ENCODE measurements around the gene MRPL9.

MRPL9 gene

GRCh38 chr1:151762941-151763921 lies at the start of gene MRPL9:
TSS of gene MRPL9 (minus strand) at chr1:151763496. CDS start at chr1:151763479, 17 bp downstream.
- FAIRE-seq: peak; percentile 25

DNA sequence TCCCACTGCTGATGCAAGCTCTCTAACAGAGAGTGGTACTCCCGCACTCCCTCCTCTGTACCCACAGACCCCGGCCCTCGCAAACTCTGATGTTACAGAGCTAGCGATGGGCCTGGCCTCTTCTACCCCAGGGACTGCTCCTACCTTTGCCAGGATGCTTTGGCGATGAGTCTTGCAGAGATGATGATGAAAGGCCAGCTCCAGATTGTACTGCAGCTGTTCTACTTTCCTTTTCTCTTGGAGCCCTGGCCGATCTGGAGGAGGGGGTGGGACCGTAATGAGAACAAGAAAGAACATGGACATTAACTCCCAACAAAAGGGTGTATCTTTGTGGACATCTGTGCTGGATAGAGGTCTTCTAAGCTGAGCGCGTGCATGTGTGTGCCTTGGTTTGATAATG lies 47.9 kb upstream of the MRPL9 start:
- no peak for FAIRE-seq

GRCh38 chr1:151809985-151810556 lies 46.8 kb upstream of the MRPL9 start:
- FAIRE-seq: no peak

DNA sequence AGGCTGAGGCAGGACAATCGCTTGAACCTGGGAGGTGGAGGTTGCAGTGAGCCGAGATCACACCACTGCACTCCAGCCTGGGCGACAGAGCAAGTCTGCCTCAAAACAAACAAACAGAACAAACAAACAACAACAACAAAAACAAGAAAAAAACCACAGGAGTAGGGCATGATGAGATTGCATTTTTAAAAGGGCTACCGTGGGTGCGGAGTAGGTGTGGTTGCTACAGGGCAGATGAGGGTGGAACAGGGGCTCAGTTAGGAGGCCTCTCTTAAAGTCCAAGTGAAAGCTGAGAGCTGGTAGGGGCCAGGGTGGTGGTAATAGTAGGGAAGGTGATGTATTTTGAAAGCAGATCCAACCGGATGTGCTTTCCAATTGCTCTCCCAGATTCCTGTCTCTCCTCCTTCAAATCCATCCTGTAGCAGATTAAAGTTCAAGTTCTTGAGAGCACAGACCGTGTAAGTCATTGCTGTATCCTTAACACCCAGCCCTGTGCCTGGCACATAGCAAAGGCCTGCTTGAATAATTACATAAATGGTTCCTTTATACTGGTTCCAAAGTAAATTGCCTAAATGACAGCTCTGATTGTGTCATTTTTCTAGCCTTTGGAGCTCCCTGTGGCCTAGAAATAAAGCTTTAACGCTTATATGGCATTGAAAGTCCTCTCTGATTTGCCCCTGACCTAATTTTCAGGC lies 46.1 kb upstream of the MRPL9 start:
- no peak for FAIRE-seq

GRCh38 chr1:151807766-151808165 lies 44.5 kb upstream of the MRPL9 start:
- FAIRE-seq: no peak

- FAIRE-seq: no peak
Measured at GRCh38 chr1:151807131-151807530, 43.8 kb upstream of the MRPL9 start.

GRCh38 chr1:151806170-151806569 lies 42.9 kb upstream of the MRPL9 start:
- no peak for FAIRE-seq

DNA sequence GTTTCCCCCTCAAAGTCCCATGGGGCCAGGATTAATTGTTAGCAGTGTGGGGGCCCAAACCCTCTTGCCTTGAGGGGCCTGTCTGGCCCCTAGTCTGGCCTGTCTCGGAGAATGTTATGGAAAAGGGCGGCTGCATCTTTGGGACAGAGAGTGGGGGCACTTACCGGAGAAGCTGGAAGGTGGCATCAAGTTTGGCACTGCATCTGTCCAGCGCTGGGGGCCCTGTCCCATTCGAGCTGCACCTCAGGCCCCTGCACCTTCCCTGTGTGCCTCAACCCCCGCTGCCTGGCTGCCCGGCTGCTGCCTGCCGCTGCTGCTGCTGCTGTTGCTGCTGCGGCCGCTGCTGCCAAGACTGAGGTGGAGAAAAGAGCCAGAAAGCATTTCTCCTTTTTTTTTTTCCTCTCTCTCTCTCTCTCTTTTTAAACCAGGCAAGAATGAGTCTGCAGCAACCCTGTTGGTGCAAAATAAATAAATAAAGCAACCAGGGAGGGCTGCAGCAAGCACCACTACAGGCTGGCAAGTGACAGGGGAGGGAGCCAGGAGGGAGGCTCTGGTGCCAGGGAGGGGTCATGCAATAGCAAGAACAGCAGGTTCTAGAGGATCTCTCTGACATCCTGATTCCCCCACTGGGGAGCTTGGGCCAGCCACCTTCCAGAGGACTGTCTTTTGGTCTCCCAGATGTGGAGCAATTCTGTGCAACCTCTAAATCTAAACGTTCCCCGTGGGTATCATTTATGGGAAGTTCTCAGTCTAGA lies 41.9 kb upstream of the MRPL9 start, which contains the start of gene LINGO4:
Gene LINGO4 (minus strand): TSS at position 354 of the 755 bp plus-strand sequence. CDS start 2,715 bp downstream, outside the sequence.
- FAIRE-seq: no peak

- FAIRE-seq: no peak
Measured at GRCh38 chr1:151803915-151804314, 40.6 kb upstream of the MRPL9 start.

DNA sequence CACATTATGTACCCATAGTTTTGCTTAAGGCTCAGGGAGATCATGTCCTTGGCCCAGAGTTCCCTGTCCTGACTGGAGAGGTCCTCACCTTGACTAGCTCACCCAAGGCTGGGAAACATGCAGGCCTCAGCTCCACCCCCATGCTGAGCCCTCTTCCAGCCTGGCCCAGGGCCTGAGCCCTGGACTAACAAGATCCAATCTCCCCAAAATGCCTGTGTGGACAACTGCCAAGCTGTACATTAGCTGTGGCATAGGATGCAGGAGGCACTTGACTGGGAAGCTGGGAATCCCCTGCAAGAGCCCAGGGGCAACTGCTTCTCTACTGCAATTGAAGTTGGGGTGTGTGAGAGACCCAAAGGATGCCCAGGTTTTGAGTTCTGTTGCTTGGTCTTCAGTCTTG lies 39.9 kb upstream of the MRPL9 start:
- FAIRE-seq: no peak

DNA sequence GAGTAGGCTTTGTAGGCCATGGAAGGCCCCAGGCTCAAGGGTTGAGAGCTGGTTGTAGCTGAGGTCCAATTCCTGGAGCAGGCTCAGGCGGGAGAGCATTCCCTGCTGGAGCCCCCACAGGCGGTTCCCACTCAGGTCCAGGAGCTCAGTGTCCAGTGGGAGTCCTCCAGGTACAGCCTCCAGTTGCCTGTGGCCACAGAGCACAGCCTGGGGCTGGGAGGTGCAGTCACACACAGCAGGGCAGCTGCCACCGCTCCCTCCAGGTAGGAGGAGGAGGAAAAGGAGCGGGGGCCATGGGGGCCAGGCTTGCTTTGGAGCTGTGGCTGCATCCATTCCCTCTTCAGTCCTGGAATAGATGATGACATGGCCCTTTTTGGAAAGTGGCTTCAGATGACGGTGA lies 39.1 kb upstream of the MRPL9 start:
- no peak for FAIRE-seq

GRCh38 chr1:151801846-151802245 lies 38.5 kb upstream of the MRPL9 start:
- FAIRE-seq: no peak

GRCh38 chr1:151801310-151801820 lies 38.1 kb upstream of the MRPL9 start:
- no peak for FAIRE-seq

DNA sequence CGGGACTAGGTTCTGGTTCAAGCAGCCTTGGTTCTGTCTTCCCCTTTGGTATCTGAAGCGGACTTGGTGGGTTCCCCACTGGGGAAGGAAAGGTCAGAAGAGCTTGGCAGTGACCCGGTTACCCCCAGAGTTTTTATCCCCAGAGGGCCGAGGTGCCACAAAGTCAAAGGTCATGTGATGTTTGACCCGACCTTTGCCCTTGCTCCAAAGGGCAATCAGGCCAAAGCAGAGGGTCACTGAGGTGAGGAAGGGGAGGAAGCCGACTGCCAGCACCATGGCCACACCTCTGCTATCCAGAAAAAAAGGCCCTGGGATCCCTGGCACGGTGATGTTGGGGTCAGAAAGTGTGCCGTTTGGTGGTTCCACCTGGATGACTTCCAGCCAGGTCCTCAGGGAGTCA lies 37.5 kb upstream of the MRPL9 start:
- no peak for FAIRE-seq

DNA sequence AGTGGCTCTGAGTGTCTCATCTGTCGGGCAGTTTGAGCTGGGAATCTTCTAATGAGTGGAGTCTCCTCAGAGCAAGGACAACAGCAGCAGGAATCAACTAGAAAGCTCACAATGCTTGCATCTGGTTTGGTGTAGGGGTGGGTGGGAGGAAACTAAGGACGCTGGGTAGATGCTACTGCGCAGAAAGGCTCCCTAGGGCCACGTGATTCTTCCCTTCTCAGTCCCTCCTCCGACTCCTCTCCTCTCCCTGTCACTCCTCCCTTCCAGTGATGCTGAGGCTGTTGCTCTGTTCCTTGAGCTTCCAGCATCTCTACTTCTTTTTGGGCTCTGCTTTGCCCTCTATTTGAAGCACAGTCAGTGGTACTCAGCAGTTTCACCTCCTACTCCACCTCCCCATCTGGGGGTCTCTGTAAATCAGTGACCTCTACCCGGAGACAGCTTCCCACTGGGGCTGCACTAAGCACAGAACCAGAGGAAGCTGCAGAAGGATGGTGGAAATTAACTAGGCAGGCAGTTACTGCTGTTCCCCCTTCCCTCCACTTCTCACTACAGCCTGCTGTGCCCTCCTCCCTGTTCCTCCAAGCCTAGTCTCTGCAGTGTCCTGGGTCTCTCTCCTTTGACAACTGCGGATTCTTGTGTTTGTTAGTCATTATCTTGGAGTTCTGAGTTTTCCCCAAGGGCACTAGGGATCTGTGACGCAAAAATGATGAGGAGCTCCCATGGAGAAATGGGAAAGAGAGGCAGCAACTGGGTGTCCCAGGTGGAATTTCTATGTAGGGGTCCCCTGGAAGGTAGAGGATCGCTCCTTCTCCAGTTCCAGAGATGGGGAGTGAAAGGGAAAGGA lies 36.1 kb upstream of the MRPL9 start:
- no peak for FAIRE-seq

GRCh38 chr1:151798571-151798970 lies 35.3 kb upstream of the MRPL9 start:
- FAIRE-seq: no peak

GRCh38 chr1:151790940-151791651 lies 27.8 kb upstream of the MRPL9 start:
- FAIRE-seq: no peak

DNA sequence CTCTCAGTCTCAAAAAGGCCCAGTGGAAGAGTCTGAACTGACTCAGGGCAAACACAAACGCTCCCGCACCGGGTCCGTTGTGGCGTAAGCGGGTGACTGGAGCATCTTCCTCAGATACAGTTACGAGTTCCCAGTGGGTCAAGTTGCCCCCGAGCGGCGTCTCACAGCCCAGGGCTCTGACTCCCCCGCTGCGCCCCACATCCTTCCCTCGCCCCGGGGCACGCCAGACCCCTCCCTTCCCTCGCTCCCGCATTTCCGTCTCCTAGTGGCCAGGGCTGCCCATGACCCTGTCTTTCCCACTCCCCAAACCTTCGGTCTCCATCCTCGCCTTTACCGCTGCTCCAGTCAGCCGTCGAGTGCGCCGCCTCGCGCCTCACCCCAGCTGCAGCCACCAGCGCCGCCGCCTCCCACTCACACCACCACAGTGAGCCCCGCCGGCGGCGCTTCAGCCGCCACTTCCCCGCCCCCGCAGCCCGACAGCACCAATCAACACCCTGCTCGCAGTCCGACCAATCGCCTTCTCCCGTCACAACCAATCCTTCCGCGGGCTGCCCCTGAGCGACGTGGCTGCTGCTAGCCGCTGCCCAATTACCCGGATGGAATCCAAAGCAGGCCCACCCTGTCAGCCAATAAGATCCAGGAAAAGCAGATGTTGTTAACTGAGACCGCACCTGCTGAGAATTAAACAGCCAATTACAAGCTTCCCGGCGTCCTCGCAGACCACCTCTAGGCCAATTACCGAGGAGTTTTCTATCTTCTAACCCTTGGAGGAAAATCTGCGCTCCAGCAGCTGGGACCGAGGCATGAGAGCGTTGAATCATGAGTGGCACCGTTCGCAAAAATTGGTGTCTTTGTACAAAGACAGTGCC lies 27.0 kb upstream of the MRPL9 start, which contains the start of gene TDRKH:
Gene TDRKH (minus strand): TSS at position 430 of the 869 bp plus-strand sequence. CDS start 7,478 bp downstream, outside the sequence.
- peak; percentile 99 for FAIRE-seq

GRCh38 chr1:151787689-151788088 lies 24.4 kb upstream of the MRPL9 start:
- no peak for FAIRE-seq

- no peak for FAIRE-seq
Measured at GRCh38 chr1:151783796-151784195, 20.5 kb upstream of the MRPL9 start.

All from G401.6 (cell line).